ENCODE data around the gene PDE6D. TPM values are rescaled to one million over a fixed set of nuclear protein-coding genes. Genes with fewer than 3 reads are reported as not detected.

PDE6D gene
- total and polyA plus RNA-seq, 2 of the 13 experiments (the other 11 are each of a cell fraction or from before 2014, with no cell fraction given): 14.1 to 23.2 TPM

DNA sequence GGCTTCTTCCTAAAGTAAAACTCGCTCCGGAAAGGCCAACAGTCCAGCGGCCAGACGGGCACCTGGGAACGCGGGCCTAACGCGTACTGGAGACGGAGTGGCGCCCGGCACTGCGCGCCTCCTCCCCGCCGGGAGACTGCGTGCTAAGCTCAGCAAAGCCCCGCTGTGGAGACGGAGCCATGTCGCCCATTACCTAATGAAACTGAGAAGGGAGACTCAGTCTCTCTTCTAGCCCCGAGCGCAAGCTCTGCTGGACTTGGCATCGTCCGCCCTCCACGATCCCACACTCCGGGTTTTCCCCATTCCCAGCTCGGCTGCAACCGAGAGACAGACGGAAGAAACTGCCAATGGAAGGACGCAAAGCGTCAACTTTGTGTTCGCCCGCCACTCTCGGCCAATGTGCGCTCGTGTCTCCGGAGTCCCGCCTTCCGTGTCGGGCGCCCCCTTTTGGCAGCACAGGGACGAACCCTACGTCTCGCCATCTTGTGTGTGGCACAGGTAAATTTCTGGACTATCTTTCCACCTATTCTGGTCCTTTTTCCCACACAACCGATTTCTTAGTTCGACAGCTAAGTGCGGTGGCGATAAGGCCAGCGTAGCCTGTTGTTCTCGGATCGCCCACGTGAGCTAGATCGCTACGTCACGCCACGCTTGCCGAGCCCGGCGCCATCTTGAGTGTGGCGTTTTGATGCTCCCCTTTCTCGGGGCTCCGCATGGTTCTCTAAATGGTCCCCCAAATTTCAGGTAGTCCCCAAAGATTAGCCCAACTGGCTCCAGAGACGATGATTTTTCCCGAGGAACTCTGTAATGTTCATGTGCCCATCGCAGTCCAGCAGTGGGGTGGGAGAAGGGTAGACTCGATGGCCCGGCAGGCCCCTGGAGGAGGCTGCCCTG lies 74.1 kb downstream of the PDE6D start (continued):
- TF ChIP-seq PLSCR1 (CRISPR knock-in tag; IDR thresholded peaks at IDR 0.05; ENCODE audit: borderline replicate concordance) (0 out of 2 replicates have a peak, but pooled peaks have one; percentile 79), ELF3 (CRISPR knock-in tag; IDR thresholded peaks at IDR 0.05) (no peak; the same call in 1 of the 2 replicates), ZNF17 (CRISPR knock-in tag; IDR thresholded peaks at IDR 0.05) (no peak), RAD21 (CRISPR knock-in tag; IDR thresholded peaks at IDR 0.05) (no peak), YY1 (IDR thresholded peaks at IDR 0.05; ENCODE audit: insufficient read depth, insufficient replicate concordance, low read depth, low read length) (peak; percentile 99), XRCC5 (optimal IDR thresholded peaks at IDR 0.05; ENCODE audit: low read length) (peak; percentile 60), CSRNP2 (CRISPR knock-in tag; conservative IDR thresholded peaks at IDR 0.05; ENCODE audit: low read depth) (no peak), ZNF879 (CRISPR knock-in tag; IDR thresholded peaks at IDR 0.05) (0 out of 2 replicates have a peak, but pooled peaks have one; percentile 74), NCOA5 (CRISPR knock-in tag; IDR thresholded peaks at IDR 0.05) (no peak), ARNT (IDR thresholded peaks at IDR 0.05) (no peak), JARID2 (CRISPR knock-in tag; IDR thresholded peaks at IDR 0.05; ENCODE audit: insufficient replicate concordance) (no peak), FOXA3 (CRISPR knock-in tag; IDR thresholded peaks at IDR 0.05) (peak; percentile 49; the same call in 1 of the 2 replicates), NFIB (CRISPR knock-in tag; IDR thresholded peaks at IDR 0.05; ENCODE audit: borderline replicate concordance) (no peak), RERE (CRISPR knock-in tag; IDR thresholded peaks at IDR 0.05; ENCODE audit: low read depth) (no peak), TBX2 (CRISPR knock-in tag; IDR thresholded peaks at IDR 0.05; ENCODE audit: borderline replicate concordance) (no peak), ISX (CRISPR knock-in tag; conservative IDR thresholded peaks at IDR 0.05) (no peak)
- TF ChIP-seq, protein P1, sequence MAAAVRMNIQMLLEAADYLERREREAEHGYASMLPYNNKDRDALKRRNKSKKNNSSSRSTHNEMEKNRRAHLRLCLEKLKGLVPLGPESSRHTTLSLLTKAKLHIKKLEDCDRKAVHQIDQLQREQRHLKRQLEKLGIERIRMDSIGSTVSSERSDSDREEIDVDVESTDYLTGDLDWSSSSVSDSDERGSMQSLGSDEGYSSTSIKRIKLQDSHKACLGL (CRISPR knock-in tag; IDR thresholded peaks at IDR 0.05): peak; percentile 67
- TF ChIP-seq, protein P2, sequence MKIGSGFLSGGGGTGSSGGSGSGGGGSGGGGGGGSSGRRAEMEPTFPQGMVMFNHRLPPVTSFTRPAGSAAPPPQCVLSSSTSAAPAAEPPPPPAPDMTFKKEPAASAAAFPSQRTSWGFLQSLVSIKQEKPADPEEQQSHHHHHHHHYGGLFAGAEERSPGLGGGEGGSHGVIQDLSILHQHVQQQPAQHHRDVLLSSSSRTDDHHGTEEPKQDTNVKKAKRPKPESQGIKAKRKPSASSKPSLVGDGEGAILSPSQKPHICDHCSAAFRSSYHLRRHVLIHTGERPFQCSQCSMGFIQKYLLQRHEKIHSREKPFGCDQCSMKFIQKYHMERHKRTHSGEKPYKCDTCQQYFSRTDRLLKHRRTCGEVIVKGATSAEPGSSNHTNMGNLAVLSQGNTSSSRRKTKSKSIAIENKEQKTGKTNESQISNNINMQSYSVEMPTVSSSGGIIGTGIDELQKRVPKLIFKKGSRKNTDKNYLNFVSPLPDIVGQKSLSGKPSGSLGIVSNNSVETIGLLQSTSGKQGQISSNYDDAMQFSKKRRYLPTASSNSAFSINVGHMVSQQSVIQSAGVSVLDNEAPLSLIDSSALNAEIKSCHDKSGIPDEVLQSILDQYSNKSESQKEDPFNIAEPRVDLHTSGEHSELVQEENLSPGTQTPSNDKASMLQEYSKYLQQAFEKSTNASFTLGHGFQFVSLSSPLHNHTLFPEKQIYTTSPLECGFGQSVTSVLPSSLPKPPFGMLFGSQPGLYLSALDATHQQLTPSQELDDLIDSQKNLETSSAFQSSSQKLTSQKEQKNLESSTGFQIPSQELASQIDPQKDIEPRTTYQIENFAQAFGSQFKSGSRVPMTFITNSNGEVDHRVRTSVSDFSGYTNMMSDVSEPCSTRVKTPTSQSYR (CRISPR knock-in tag; IDR thresholded peaks at IDR 0.05; ENCODE audit: borderline replicate concordance): no peak
